ENCODE results near the gene NOC3L.
"Not testable (repeated sequence)": the region's sequence is repeated elsewhere in the genome, so short reads cannot be mapped to it uniquely, and the experiment has no call there.

Gene NOC3L

GRCh38 chr10:94361171-94361794 is 1.5 kb downstream of the NOC3L start:
- DNase-seq, result peak; percentile 29

GRCh38 chr10:94358480-94358879 is 4.3 kb downstream of the NOC3L start:
- no peak for DNase-seq

- DNase-seq, result peak; percentile 47
These were observed 5.5 kb downstream of the NOC3L start for GRCh38 chr10:94357193-94357592.

- no peak for DNase-seq
These were observed 6.9 kb downstream of the NOC3L start for GRCh38 chr10:94355841-94356240.

- no peak for DNase-seq
These were observed 9.4 kb downstream of the NOC3L start for GRCh38 chr10:94353336-94353735.

- DNase-seq, result no peak
These were observed 11.7 kb downstream of the NOC3L start for GRCh38 chr10:94351089-94351488.

- DNase-seq, result not testable (repeated sequence)
These were observed 12.2 kb downstream of the NOC3L start for GRCh38 chr10:94350500-94350899.

GRCh38 chr10:94349327-94349726 is 13.4 kb downstream of the NOC3L start:
- no peak for DNase-seq

GRCh38 chr10:94344522-94345122 is 18.1 kb downstream of the NOC3L start:
- DNase-seq, result no peak

GRCh38 chr10:94343151-94343550 is 19.6 kb downstream of the NOC3L start:
- no peak for DNase-seq

GRCh38 chr10:94334857-94335256 is 27.9 kb downstream of the NOC3L start:
- no peak for DNase-seq

- DNase-seq, result no peak
These were observed 29.7 kb downstream of the NOC3L start for GRCh38 chr10:94333051-94333450.

- no peak for DNase-seq
These were observed 34.1 kb downstream of the NOC3L start for GRCh38 chr10:94328613-94329012.

GRCh38 chr10:94327649-94328048 is 35.1 kb downstream of the NOC3L start:
- DNase-seq, result no peak

GRCh38 chr10:94324609-94325233 is 38.0 kb downstream of the NOC3L start:
- no peak for DNase-seq

- DNase-seq, result peak; percentile 70
These were observed 42.3 kb downstream of the NOC3L start for GRCh38 chr10:94320285-94320914.

- no peak for DNase-seq
These were observed 46.2 kb downstream of the NOC3L start for GRCh38 chr10:94316560-94316959.

- DNase-seq, result no peak
These were observed 46.7 kb downstream of the NOC3L start for GRCh38 chr10:94315975-94316464.

- DNase-seq, result no peak
These were observed 47.7 kb downstream of the NOC3L start for GRCh38 chr10:94315024-94315451.

GRCh38 chr10:94310369-94310768 is 52.4 kb downstream of the NOC3L start:
- no peak for DNase-seq

- no peak for DNase-seq
These were observed 53.9 kb downstream of the NOC3L start for GRCh38 chr10:94308866-94309265.

GRCh38 chr10:94307046-94307615 is 55.6 kb downstream of the NOC3L start:
- DNase-seq, result no peak

GRCh38 chr10:94303929-94304328 is 58.8 kb downstream of the NOC3L start:
- no peak for DNase-seq

Measured in activated CD4-positive, alpha-beta T cell treated with anti-CD3 and anti-CD28 coated beads, Interleukin-10, Interleukin-2, amounts not matched to agents 100 ng/mL and 50 ng/mL, durations not matched to agents 16 hours and 8 hours (primary cell).